DOHH2 (cell line): ENCODE data around the gene PLA2G4E.

Source experiments
- CTCF ChIP-seq: fragments of 200-600 bp; sonication (generic); IDR thresholded peaks from one replicate; pipeline ENCODE4 v1.5.1; 2014; ENCODE audit warnings: antibody characterized with exemption, mild to moderate bottlenecking, low read depth, low read length; ENCODE audit not compliant: poor library complexity, severe bottlenecking
- EZH2phosphoT487 ChIP-seq: fragments of 200-600 bp; sonication (generic); IDR thresholded peaks from 2 replicates; pipeline ENCODE4 v1.6.1; 2017; ENCODE audit warnings: borderline replicate concordance, mild to moderate bottlenecking, antibody characterized with exemption, low read length, moderate library complexity, mixed read lengths

- TF ChIP-seq EZH2phosphoT487, result no peak
- no peak for TF ChIP-seq CTCF
Observed at GRCh38 chr15:42033214-42033873, 12.5 kb upstream of the PLA2G4E start.
